PC-3 (cell line): ENCODE results near the gene IGDCC3. TPM values are rescaled to one million over a fixed set of nuclear protein-coding genes. Genes with fewer than 3 reads are reported as not detected.
A peak's percentile ranks its signal among the peaks of the same experiment; 100 is the strongest.

Source experiments
- ATAC-seq: fragments of 200-7000 bp; cut with Tn5 transposase; 2 replicates; pipeline ENCODE4 v1.9.1; 2020; ENCODE audit warnings: mild to moderate bottlenecking, moderate library complexity
- BruUV-seq: library from RNA; stranded (reverse); fragments of 400-500 nt; replicated peaks from 2 replicates; lab custom pipeline; 2021; lab: Mats Ljungman, UMichigan
- CTCF ChIA-PET: fragments of 300-600 bp; sonication (Branson Sonifier 250); formaldehyde crosslinking; loops from one replicate; lab custom pipeline; 2022; ENCODE audit warnings: antibody characterized with exemption; lab: Charles Lee
- POLR2A ChIA-PET: fragments of 300-600 bp; sonication (Branson Sonifier 250); formaldehyde crosslinking; loops from one replicate; lab custom pipeline; 2022; ENCODE audit warnings: antibody characterized with exemption; ENCODE audit not compliant: unreplicated experiment; lab: Charles Lee
- DNase-seq: peaks from one replicate; pipeline ENCODE4 v3.0.0-alpha.2; 2015
- H2AFZ ChIP-seq: fragments of 300-600 bp; sonication (generic); 2 replicates; pipeline ENCODE4 v1.6.0; 2016; ENCODE audit warnings: antibody characterized with exemption, low read length
- H3F3A ChIP-seq: fragments of 300-600 bp; sonication (generic); one replicate; pipeline ENCODE4 v1.6.0; 2017; ENCODE audit warnings: antibody characterized with exemption, low read length, control low read depth, mild to moderate bottlenecking; ENCODE audit not compliant: unreplicated experiment
- H3K27ac ChIP-seq: fragments of 300-600 bp; sonication (generic); 2 replicates; pipeline ENCODE4 v1.5.1; 2016; ENCODE audit warnings: mild to moderate bottlenecking, low read length
- H3K27me3 ChIP-seq: fragments of 300-600 bp; sonication (generic); 2 replicates; pipeline ENCODE4 v1.6.1; 2016; ENCODE audit warnings: low read length, mixed read lengths
- H3K36me3 ChIP-seq: fragments of 300-600 bp; sonication (generic); 2 replicates; pipeline ENCODE4 v1.6.1; 2016; ENCODE audit warnings: low read depth, mixed run types, low read length, mixed read lengths
- H3K4me1 ChIP-seq: fragments of 300-600 bp; sonication (generic); 2 replicates; pipeline ENCODE4 v1.5.1; 2016; ENCODE audit warnings: low read length; ENCODE audit not compliant: insufficient read depth
- H3K4me2 ChIP-seq: fragments of 300-600 bp; sonication (generic); 2 replicates; pipeline ENCODE4 v1.6.0; 2016; ENCODE audit warnings: low read length
- H3K4me3 ChIP-seq: fragments of 300-600 bp; sonication (generic); 2 replicates; pipeline ENCODE4 v1.5.1; 2016; ENCODE audit warnings: mild to moderate bottlenecking, low read length, mixed read lengths
- H3K79me2 ChIP-seq: fragments of 300-600 bp; sonication (generic); 2 replicates; pipeline ENCODE4 v1.6.1; 2017; ENCODE audit warnings: low read length, mixed read lengths
- H3K9ac ChIP-seq: fragments of 300-600 bp; sonication (generic); 2 replicates; pipeline ENCODE4 v1.6.0; 2016; ENCODE audit warnings: mild to moderate bottlenecking, low read length
- H3K9me2 ChIP-seq: fragments of 300-600 bp; sonication (generic); replicated peaks from 2 replicates; pipeline ENCODE4 v1.6.1; 2016; ENCODE audit warnings: mixed run types, low read length, mixed read lengths
- H3K9me3 ChIP-seq: fragments of 300-600 bp; sonication (generic); 2 replicates; pipeline ENCODE4 v1.6.1; 2016; ENCODE audit warnings: low read length, mixed read lengths
- H4K20me1 ChIP-seq: fragments of 300-600 bp; sonication (generic); 2 replicates; pipeline ENCODE4 v1.6.1; 2016; ENCODE audit warnings: low read length, mixed read lengths
- CTCF ChIP-seq: fragments of 300-600 bp; sonication (generic); conservative IDR thresholded peaks from 2 replicates; pipeline ENCODE4 v1.5.1; 2017; ENCODE audit warnings: antibody characterized with exemption, low read depth, mild to moderate bottlenecking, low read length
- EZH2 ChIP-seq: fragments of 300-600 bp; sonication (generic); IDR thresholded peaks from one replicate; pipeline ENCODE4 v1.6.1; 2017; ENCODE audit warnings: antibody characterized with exemption, mild to moderate bottlenecking, low read length; ENCODE audit not compliant: unreplicated experiment
- EZH2phosphoT487 ChIP-seq: fragments of 300-600 bp; sonication (generic); IDR thresholded peaks from 2 replicates; pipeline ENCODE4 v1.6.1; 2018; ENCODE audit warnings: mild to moderate bottlenecking, antibody characterized with exemption, low read length, borderline replicate concordance
- intact Hi-C: fragments of 100-400 bp; cut with micrococcal nuclease; formaldehyde crosslinking; loops from 2 replicates; pipeline ENCODE4 v1.9.0; 2023
- total RNA-seq: library from RNA; depleted of rRNA; stranded (reverse); fragments of >200 nt; gene quantifications from 2 replicates; pipeline ENCODE4 v1.2.3, GENCODE V29; 2014

The IGDCC3 gene
- total RNA-seq, 1 experiment from 2014 or later: not detected

- Histone ChIP-seq H3K27me3 (no peaks in the 10 kb centered on the region), H3K4me3 (no peak overlapping the region), H3K36me3 (no peaks in the 10 kb centered on the region), H3F3A (no peaks in the 10 kb centered on the region), H3K4me1 (no peaks in the 10 kb centered on the region), H4K20me1 (no peaks in the 10 kb centered on the region), H3K9ac (no peak overlapping the region), H3K9me2 (no peaks in the 10 kb centered on the region), H2AFZ (no peak overlapping the region), H3K27ac (no peak overlapping the region), H3K4me2 (no peak overlapping the region), H3K79me2 (no peaks in the 10 kb centered on the region), H3K9me3 (no peaks in the 10 kb centered on the region)
- peak; percentile 66 for TF ChIP-seq CTCF
- no peak for TF ChIP-seq EZH2phosphoT487
- TF ChIP-seq EZH2: no peak
- ChIA-PET POLR2A (interaction anchor here (0.5 kb wide), 1 partner anchor 61 kb away, joined by 5 read pairs; no protein-coding TSS in a partner anchor), CTCF (interaction anchor here (1.0 kb wide), 2 partner anchors 35 to 67 kb away, joined by 3 read pairs; no protein-coding TSS in a partner anchor)
- ATAC-seq: peak; percentile 95
- no TSS peak for BruUV-seq
- peak; percentile 67 for DNase-seq
- intact Hi-C loops: loop anchor here (1.0 to 2.0 kb wide), 2 partner anchors 34 to 82 kb away; no protein-coding TSS in a partner anchor
Measured at GRCh38 chr15:65400760-65401610, 23.2 kb upstream of the IGDCC3 start.

DNA sequence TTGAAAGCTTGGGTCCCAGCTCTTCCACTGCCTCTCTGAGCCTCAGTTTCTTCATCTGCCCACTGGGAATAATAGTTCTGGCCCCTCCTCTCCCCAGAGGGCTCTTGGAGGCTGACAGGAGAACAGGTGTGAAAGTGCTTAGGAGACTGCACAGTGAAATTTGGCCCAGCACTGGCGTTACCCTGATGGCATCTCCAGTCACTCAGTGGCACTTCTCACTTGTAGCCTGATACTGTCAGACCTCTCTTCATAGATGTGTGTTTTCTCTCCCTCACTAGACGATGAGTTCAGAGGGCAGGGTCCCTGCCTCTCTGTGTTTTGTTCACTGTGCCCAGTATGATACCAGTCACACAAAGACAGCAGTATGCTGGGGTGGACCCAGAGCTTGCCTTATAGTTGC is 22.2 kb upstream of the IGDCC3 start:
- CTCF ChIA-PET: no interaction called here
- no peak overlapping the region for H3K4me3 ChIP-seq

More for the DNA sequence above, 22.2 kb upstream of the IGDCC3 start:
- intact Hi-C loops: loop anchor here (2.0 kb wide), 1 partner anchor 81 kb away; no protein-coding TSS in a partner anchor
- Histone ChIP-seq H3K27me3 (no peaks in the 10 kb centered on the region), H3K4me1 (no peaks in the 10 kb centered on the region), H3K9ac (no peak overlapping the region), H3K79me2 (no peaks in the 10 kb centered on the region), H3F3A (no peaks in the 10 kb centered on the region), H2AFZ (no peak overlapping the region), H3K9me2 (no peaks in the 10 kb centered on the region), H3K36me3 (no peaks in the 10 kb centered on the region), H3K27ac (no peak overlapping the region), H3K4me2 (no peak overlapping the region), H3K9me3 (no peaks in the 10 kb centered on the region), H4K20me1 (no peaks in the 10 kb centered on the region)
- TF ChIP-seq EZH2 (no peak), CTCF (no peak), EZH2phosphoT487 (no peak)
- DNase-seq: no peak
- POLR2A ChIA-PET: interaction anchor here (0.5 kb wide), 1 partner anchor 62 kb away, joined by 5 read pairs; no protein-coding TSS in a partner anchor
- no TSS peak for BruUV-seq
- no peak for ATAC-seq
